C4-2B (cell line): Measurements from ENCODE around the gene CDK5.

Experiments used
- H3K27ac ChIP-seq: fragments of 450-650 bp; 2 replicates; pipeline ENCODE4 v1.5.1; 2017
- CTCF ChIP-seq: fragments of 450-650 bp; conservative IDR thresholded peaks from 2 replicates; pipeline ENCODE4 v1.5.1; 2017; ENCODE audit warnings: mild to moderate bottlenecking
- ZFX ChIP-seq: fragments of 450-650 bp; IDR thresholded peaks from 2 replicates; pipeline ENCODE4 v1.6.1; 2017

CDK5 gene

DNA sequence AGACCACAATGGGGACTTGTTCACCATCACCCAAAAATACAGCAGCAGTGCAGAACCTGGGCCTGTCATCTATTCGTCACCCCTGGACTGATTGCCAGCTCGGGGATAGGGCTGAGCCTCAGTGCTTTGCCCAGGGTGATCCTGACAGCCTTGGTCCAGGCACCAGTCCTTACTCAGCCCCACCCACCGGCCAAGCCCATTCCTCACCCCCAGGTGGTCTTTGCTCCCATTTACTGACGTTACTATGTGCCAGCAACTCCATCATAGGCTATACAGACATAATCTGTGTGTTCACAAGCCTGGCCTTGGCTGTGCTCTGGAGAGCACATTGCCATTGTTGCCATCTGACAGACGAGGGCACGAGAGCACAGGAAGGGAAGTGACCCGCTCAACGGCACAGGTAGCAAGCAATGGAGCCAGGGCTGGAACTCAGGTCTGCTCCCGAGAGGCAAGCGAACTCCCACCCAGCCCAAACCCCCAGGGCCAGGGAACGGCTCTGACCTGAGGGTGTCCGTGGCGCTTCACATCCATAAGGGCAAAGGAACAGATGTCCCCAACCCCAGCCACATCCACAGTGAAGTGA, 40.2 kb downstream of the CDK5 start:
- H3K27ac ChIP-seq = peak overlapping the region; percentile 92
- TF ChIP-seq ZFX (no peak), CTCF (no peak)

- peak overlapping the region; percentile 92 for H3K27ac ChIP-seq
- TF ChIP-seq CTCF = no peak
Observed at GRCh38 chr7:151016942-151017341, 40.8 kb downstream of the CDK5 start.

DNA sequence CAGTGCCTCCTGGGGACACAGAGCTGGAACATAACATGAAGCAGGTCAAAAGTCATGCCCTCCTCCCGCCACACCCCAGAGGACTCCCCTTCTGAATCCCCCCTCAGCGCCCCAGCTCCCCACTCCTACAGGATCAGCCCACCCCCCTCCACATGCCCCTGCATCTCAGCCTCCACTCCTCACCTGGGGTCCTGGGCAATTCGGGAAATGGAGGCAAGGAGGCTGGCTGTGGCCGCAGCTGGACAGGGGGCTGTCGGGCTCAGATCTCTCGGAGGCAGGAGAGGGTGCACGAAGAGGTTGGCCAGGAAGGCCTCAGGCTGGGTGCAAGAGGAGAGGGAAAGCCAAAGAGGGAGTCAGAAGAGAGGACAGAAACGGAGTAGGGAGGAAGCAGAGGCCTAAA, 41.2 kb downstream of the CDK5 start:
- H3K27ac ChIP-seq = no peak overlapping the region; the same call in 1 of the 2 replicates
- no peak for TF ChIP-seq CTCF
- TF ChIP-seq ZFX = no peak

DNA sequence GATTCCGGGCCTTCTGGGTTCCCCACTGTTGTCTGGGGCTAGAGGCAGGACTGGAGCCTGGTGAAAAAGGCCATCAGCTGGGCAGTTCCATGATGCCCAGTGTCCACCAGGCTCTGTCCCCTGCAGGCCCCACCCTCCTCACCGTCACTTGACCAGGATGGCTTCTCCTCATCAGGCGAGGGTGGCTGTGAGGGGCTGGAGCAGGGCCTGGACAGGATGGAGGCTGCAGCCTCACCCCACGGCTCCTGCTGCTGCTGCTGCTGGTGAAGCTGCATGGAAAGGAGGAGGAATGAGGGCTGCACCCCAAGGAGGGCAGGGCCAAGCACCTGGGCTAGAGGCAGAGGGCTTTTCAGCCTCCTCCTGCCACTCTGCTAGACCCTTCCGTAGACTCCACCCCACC, 41.7 kb downstream of the CDK5 start:
- no peak for TF ChIP-seq ZFX
- no peak for TF ChIP-seq CTCF
- H3K27ac ChIP-seq = no peak overlapping the region

GRCh38 chr7:151014950-151015349, 42.7 kb downstream of the CDK5 start:
- TF ChIP-seq CTCF (no peak), ZFX (no peak)

GRCh38 chr7:151013733-151014497, 43.8 kb downstream of the CDK5 start:
- no peak for TF ChIP-seq ZFX
- no peak for TF ChIP-seq CTCF

More at GRCh38 chr7:151014950-151015349, 42.7 kb downstream of the CDK5 start:
- H3K27ac ChIP-seq = no peak overlapping the region

DNA sequence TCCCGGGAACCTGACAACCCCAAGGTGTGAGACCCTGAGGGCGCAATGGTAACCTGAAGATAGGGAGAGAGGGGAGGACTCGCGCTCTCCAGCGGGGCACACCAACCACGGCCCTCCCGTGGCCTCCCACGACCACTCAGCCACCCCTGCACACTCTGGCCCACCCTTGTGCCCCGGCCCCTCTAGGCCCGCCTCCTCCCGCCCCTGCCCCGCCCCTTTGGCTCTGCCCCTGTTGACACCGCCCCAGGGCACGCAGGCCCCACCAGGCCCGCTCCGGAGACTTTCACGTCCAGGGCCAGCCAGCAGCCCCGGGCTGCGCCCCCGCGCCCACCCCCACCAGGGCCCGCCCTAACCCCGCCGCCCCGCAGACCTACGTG, 44.4 kb downstream of the CDK5 start:
- no peak for TF ChIP-seq ZFX
- no peak for TF ChIP-seq CTCF
- H3K27ac ChIP-seq = no peak overlapping the region

More at GRCh38 chr7:151013733-151014497, 43.8 kb downstream of the CDK5 start:
- H3K27ac ChIP-seq = no peak overlapping the region
